GM12801 (cell line): Measurements from ENCODE around the gene GNAI1.

Experiments
- CTCF ChIP-seq: IDR thresholded peaks from one replicate; pipeline ENCODE4 v1.5.1; 2011; ENCODE audit warnings: control low read depth; ENCODE audit not compliant: insufficient read length; ENCODE audit errors: extremely low read depth

The GNAI1 gene

GRCh38 chr7:80260606-80261005 is 126.0 kb downstream of the GNAI1 start:
- TF ChIP-seq CTCF = no peak

GRCh38 chr7:80263333-80263732 is 128.7 kb downstream of the GNAI1 start:
- no peak for TF ChIP-seq CTCF

DNA sequence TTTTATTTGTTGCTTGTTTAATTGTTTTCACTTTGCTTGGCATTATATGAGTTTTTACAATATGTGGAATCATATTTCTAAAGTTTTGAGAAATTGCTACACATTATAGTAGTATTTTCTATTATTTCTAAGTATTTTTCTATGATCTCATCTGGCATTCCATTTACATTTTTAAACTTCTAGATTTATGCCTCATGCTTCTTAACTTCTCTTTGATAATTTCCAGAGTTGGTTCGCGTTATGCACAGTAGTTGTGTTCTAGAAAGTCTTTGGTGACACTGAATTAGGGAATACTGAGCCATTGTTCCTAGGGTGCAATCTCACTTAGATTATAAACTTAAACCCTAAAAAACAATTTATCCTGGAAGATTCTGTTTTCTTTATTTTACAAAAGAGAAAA is 129.2 kb downstream of the GNAI1 start:
- TF ChIP-seq CTCF = no peak

- no peak for TF ChIP-seq CTCF
These were observed 130.3 kb downstream of the GNAI1 start for GRCh38 chr7:80264769-80265495.

DNA sequence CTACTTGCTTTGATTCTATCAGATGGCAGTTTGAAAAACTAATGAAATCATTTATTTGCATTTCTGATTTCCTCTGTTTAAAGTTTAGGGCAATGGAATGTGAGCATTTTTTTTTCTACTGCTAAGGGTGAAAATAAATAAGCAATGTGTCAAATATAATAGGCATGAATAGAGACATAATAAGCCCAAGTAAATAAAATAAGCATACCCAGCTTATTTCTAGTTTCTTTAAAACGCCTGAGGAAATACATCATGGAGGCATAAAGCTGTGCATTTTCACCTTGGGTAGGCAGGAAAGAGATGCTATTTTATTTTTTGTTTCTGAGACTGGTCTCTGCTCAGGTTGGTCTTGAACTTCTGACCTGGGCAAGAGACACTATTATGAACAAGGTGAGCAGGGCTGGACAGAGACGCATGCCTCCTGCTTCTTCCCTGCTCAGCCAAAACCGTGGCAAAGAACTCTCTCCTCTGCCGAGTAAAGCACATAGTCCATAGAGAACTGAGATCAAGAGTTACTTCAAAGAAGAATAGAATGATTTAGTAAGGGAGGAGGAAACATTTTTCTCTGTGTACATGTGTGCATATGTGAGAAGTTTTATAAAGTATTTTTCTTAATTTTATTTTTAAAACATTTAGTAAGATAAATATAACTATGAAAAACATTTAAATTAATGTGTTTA is 138.1 kb downstream of the GNAI1 start:
- TF ChIP-seq CTCF = no peak

- no peak for TF ChIP-seq CTCF
These were observed 138.7 kb downstream of the GNAI1 start for GRCh38 chr7:80273327-80273726.

GRCh38 chr7:80275192-80275605 is 140.6 kb downstream of the GNAI1 start:
- no peak for TF ChIP-seq CTCF
